Esophagus squamous epithelium (tissue), 5 donors: Measurements from ENCODE around the gene AK9. TPM values are rescaled to one million over a fixed set of nuclear protein-coding genes. Genes with fewer than 3 reads are reported as not detected.
A peak's percentile ranks its signal among the peaks of the same experiment; 100 is the strongest.
"Not testable (repeated sequence)": the region's sequence is repeated elsewhere in the genome, so short reads cannot be mapped to it uniquely, and the experiment has no call there.

Source experiments
- DNase-seq: peaks from one replicate; lab custom pipeline; 2025; lab: John Stamatoyannopoulos, UW
- H3K27ac ChIP-seq, 4 donors: fragments of 200-600 bp; sonication (generic); one replicate each; pipeline ENCODE4 v1.5.1; 2016 to 2019; ENCODE audit warnings: mild to moderate bottlenecking in 1 of 4
- H3K27me3 ChIP-seq, 4 donors: fragments of 200-600 bp; sonication (generic); 1 replicate in 3 of 4; 2 replicates in 1 of 4; pipeline versions ENCODE4 v1.5.1 to v1.6.0; 2017 to 2021; ENCODE audit warnings: antibody characterized with exemption in 1 of 4
- H3K36me3 ChIP-seq, 3 donors: fragments of 200-600 bp; sonication (generic); one replicate each; pipeline ENCODE4 v1.5.1; 2016 to 2019
- H3K4me1 ChIP-seq, 3 donors: fragments of 200-600 bp; sonication (generic); one replicate each; pipeline ENCODE4 v1.5.1; 2017 to 2019
- H3K4me3 ChIP-seq, 4 donors: fragments of 200-600 bp; sonication (generic); 1 replicate in 3 of 4; 2 replicates in 1 of 4; pipeline ENCODE4 v1.5.1; 2016 to 2019; ENCODE audit warnings: mild to moderate bottlenecking in 2 of 4, moderate library complexity in 1 of 4
- H3K9me3 ChIP-seq, 3 donors: fragments of 200-600 bp; sonication (generic); one replicate each; pipeline ENCODE4 v1.5.1; 2016 to 2019
- POLR2A ChIP-seq, 4 donors: fragments of 450-650 bp; IDR thresholded peaks; one replicate each; pipeline ENCODE4 v1.6.1; 2017; ENCODE audit warnings: antibody characterized with exemption in 4 of 4, mild to moderate bottlenecking in 4 of 4, moderate library complexity in 3 of 4
- WGBS, 2 donors: methylation state at CpG; one replicate each; pipeline ENCODE4 v1.1.5; 2018; 5-methylcytosine and 5-hydroxymethylcytosine counted together
- intact Hi-C: fragments of 100-400 bp; cut with DNase I; formaldehyde crosslinking; loops from one replicate; pipeline ENCODE4 v1.15.0; 2022
- total RNA-seq, 4 donors: library from RNA; depleted of rRNA; stranded (reverse); fragments of >200 nt; gene quantifications; one replicate each; pipeline ENCODE4 v1.1.0, GENCODE V29; 2016
- TF ChIP-seq, protein P1 (sequence below), 6 experiments: fragments of 450-650 bp in 4 of 6; fragments of 200-600 bp in 2 of 6; sonication (generic) in 2 of 6; IDR thresholded peaks; one replicate each; pipeline ENCODE4 v1.5.1; 2016 to 2019; ENCODE audit warnings: antibody characterized with exemption in 6 of 6, mild to moderate bottlenecking in 4 of 6, moderate library complexity in 4 of 6
- donor health status: DM: yes; HTN: yes; CAD: no.

AK9 gene
- total RNA-seq, 4 donors from 2014 or later: 2.8 to 9.0 (median 3.2) TPM

DNA sequence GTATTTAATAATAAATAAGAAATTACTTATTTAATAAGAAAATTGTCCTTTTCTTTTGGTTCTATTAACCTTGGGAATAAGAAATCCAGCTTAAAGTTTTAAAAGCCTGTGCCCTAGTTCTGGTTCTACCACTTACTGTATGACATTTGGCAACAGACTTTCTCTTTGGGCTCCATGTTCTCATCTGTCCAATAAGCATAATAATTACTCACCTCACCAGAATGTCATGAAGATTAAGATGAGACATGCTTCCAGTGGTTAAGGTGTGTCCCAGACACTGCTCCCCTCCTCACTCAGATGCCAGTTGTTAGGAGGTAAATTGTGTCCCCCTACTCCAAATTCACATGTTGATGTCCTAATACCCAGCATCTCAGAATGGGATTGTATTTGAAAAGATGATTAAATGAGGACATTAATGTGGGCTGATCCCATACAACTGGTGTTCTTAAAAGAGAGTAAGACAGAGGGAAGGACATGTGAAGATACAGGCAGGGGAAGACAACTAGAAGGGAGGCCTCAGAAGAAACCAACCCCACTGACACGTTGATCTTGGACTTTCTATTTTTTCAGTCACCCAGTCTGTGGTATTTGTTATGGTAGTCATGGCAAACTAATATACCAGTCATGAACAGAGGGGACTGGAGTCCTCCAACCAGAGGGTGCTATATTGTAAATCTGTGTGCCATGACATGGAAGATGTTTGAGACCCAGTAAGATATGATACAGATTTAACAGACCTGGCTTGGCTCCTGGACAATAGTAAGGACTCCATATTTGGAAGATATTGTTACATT, 229.1 kb downstream of the AK9 start:
- WGBS, 2 donors: 60 to 79% methylated on average over 1 of the region's 1 CpG

DNA sequence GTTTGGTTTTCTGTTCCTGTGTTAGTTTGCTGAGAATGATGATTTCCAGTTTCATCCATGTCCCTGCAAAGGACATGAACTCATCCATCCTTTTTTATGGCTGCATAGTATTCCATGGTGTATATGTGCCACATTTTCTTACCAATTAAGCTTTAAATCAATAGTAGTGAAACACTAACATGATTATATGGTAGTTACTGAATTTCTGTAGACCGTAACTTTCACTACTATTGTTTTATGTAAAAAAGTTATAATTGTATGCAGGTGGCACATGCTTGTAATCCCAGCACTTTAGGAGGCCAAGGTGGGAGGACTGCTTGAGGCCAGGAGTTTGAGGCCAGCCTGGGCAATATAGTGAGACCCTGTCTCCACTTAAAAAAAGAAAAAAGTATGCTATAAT, 229.8 kb downstream of the AK9 start:
- 100% methylated on average over 1 of the region's 1 CpG for WGBS, 2 donors
- DNase-seq, H3K4me3 ChIP-seq, H3K27me3 ChIP-seq, intact Hi-C loops, H3K9me3 ChIP-seq: not testable (repeated sequence)
- H3K4me1 ChIP-seq: peaks cover 9 to 36% (median 16%) of the 10 kb centered on the region in 3 donors
- H3K36me3 ChIP-seq: peaks cover 0 to 50% (median 21%) of the 10 kb centered on the region in 3 donors
- H3K27ac ChIP-seq: peak overlapping the region in 2 of 4 donors; percentile 51 to 55

More for the DNA sequence above, 229.1 kb downstream of the AK9 start:
- H3K9me3 ChIP-seq: no peaks in the 10 kb centered on the region
- H3K27me3 ChIP-seq: no peaks in the 10 kb centered on the region
- peak overlapping the region in 3 of 4 donors; percentile 7 to 55 (median 51) for H3K27ac ChIP-seq
- intact Hi-C loops: no loop called here
- H3K4me3 ChIP-seq: no peak overlapping the region
- peaks cover 0 to 58% (median 23%) of the 10 kb centered on the region in 3 donors for H3K36me3 ChIP-seq
- DNase-seq: no peak
- peaks cover 1 to 29% (median 9%) of the 10 kb centered on the region in 3 donors for H3K4me1 ChIP-seq
- TF ChIP-seq POLR2A (IDR thresholded peaks at IDR 0.05): no peak
- TF ChIP-seq, protein P1, sequence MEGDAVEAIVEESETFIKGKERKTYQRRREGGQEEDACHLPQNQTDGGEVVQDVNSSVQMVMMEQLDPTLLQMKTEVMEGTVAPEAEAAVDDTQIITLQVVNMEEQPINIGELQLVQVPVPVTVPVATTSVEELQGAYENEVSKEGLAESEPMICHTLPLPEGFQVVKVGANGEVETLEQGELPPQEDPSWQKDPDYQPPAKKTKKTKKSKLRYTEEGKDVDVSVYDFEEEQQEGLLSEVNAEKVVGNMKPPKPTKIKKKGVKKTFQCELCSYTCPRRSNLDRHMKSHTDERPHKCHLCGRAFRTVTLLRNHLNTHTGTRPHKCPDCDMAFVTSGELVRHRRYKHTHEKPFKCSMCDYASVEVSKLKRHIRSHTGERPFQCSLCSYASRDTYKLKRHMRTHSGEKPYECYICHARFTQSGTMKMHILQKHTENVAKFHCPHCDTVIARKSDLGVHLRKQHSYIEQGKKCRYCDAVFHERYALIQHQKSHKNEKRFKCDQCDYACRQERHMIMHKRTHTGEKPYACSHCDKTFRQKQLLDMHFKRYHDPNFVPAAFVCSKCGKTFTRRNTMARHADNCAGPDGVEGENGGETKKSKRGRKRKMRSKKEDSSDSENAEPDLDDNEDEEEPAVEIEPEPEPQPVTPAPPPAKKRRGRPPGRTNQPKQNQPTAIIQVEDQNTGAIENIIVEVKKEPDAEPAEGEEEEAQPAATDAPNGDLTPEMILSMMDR (IDR thresholded peaks at IDR 0.05): no peak

DNA sequence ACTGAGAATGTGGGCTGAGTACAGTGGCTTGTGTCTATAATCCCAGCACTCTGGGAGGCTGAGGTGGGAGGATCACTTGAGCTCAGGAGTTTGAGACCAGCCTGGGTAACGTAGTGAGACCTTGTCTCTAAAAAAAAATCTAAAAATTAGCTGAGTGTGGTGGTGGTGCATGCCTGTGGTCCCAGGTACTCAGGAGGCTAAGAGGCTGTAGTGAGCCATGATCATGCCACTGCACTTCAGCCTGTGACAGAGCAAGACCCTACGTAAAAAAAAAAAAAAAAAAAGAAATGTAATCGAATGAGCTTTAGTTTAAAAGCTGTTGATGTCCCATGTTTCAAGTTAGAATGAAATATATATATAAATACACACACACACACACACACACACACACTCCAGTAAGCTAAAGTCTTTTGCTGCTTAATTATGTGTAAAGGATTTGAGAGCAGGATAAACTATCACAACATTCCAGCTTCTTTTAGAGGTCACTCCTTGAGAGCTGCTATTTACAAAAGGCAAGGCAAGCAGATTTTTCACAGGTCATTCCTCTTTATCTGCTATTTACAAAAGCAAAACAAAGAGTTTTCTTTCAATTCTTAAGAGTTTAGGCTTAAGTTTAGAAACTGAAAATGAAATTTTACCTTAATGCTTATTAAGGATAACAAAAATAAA, 230.7 kb downstream of the AK9 start:
- DNase-seq: no peak
- TF ChIP-seq, protein P1 (IDR thresholded peaks at IDR 0.05): no peak
- TF ChIP-seq POLR2A (IDR thresholded peaks at IDR 0.05): no peak
- Histone ChIP-seq H3K27me3 (no peaks in the 10 kb centered on the region), H3K27ac (no peak overlapping the region), H3K4me1 (peaks cover 17 to 45% (median 19%) of the 10 kb centered on the region in 3 donors), H3K4me3 (no peak overlapping the region), H3K9me3 (no peaks in the 10 kb centered on the region), H3K36me3 (peaks cover 0 to 41% (median 12%) of the 10 kb centered on the region in 3 donors)
- 75 to 77% methylated on average over 3 of the region's 3 CpGs for WGBS, 2 donors
- intact Hi-C loops: no loop called here

DNA sequence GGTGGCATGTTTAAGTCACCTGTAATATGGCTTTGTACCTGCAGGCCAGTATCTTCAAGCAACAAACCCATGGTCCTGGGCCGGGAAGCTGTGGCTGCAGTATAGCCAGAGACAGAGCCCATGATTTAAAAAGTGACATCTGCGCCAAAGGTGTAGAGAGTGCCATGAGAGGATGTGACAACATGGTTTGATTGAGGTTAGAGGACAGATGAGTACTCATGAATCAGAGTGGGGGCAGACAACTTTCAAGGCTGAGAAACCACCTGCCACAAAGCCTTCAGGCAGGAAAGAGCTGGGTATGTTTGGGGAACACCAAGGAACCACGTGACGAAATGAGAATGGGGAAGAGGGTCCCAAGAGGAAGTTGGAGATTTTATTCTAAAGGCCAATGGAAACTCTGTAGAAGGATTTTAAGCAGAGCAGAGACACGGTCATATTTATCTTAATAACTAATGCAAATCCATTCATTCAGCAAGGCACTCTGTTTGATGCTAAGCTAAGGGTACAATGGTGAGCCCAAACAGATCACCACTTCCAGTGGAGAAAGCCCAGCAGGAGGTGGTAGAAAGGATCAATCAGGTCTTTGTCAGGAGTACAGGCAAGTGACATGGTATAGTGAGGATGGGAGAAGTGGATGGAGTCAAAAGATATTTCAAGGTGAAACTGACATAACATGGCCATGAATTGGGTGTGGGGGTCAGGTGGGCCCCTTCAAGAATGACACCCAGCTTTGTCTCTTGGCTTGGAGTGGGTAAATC, 232.0 kb downstream of the AK9 start:
- Histone ChIP-seq H3K4me1 (peaks cover 27 to 59% (median 29%) of the 10 kb centered on the region in 3 donors), H3K9me3 (no peaks in the 10 kb centered on the region), H3K27ac (peak overlapping the region in 1 of 4 donors; percentile 83), H3K36me3 (peaks cover 0 to 29% (median 11%) of the 10 kb centered on the region in 3 donors), H3K4me3 (no peak overlapping the region), H3K27me3 (no peaks in the 10 kb centered on the region)
- no peak for TF ChIP-seq POLR2A (IDR thresholded peaks at IDR 0.05)
- WGBS, 2 donors: 66 to 78% methylated on average over 4 to 5 of the region's 5 CpGs
- intact Hi-C loops: no loop called here
- no peak for DNase-seq

DNA sequence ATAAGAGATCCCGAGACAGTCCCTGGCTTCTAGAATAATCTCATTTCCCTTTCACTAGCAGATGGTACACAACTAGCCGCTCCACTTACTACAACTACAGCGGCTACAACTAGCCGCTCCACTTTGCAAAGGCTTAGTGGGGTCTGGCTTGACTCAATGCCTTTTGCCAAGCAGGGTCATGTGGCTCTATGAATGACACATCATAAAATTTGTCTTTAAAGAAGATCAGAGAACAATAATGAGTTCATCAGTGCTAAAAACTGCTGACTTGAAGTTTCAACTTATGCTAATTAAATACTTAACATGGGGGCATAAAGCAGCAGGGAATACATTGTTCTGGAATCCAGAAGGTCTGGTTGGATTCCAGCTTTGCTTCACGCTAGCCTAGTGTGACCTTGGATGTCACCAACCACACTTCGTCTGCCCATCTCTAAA, 233.4 kb downstream of the AK9 start:
- H3K4me3 ChIP-seq: no peak overlapping the region
- H3K4me1 ChIP-seq: peaks cover 31 to 71% (median 34%) of the 10 kb centered on the region in 3 donors
- no peak for TF ChIP-seq POLR2A (IDR thresholded peaks at IDR 0.05)
- TF ChIP-seq, protein P1 (IDR thresholded peaks at IDR 0.05): no peak
- DNase-seq: no peak
- H3K27me3 ChIP-seq: no peaks in the 10 kb centered on the region
- peak overlapping the region; percentile 72 to 92 (median 87) for H3K27ac ChIP-seq
- 75 to 83% methylated on average over 6 of the region's 6 CpGs for WGBS, 2 donors
- peaks cover 0 to 16% (median 6%) of the 10 kb centered on the region in 3 donors for H3K36me3 ChIP-seq
- no peaks in the 10 kb centered on the region for H3K9me3 ChIP-seq
- intact Hi-C loops: no loop called here
